Bronchial epithelial cell (primary cell): ENCODE results near the gene SSBP4. TPM values are rescaled to one million over a fixed set of nuclear protein-coding genes. Genes with fewer than 3 reads are reported as not detected.

Experiments used
- DNase-seq: peaks from one replicate; pipeline ENCODE4 v3.0.0-alpha.2; 2010; ENCODE audit warnings: low read depth
- FAIRE-seq: peaks from 2 replicates; lab custom pipeline; 2011; peaks lifted over from hg19 to GRCh38; lab: Jason Lieb, UNC
- H3K27me3 ChIP-seq: 2 replicates; pipeline ENCODE4 v1.5.1; 2011; ENCODE audit warnings: low read length; ENCODE audit not compliant: control insufficient read depth, insufficient read depth
- H3K36me3 ChIP-seq: 2 replicates; pipeline ENCODE4 v1.5.1; 2011; ENCODE audit warnings: low read length; ENCODE audit not compliant: control insufficient read depth, insufficient read depth
- H3K4me3 ChIP-seq: 2 replicates; pipeline ENCODE4 v1.5.1; 2011; ENCODE audit warnings: mild to moderate bottlenecking, low read depth, low read length, control low read depth
- CTCF ChIP-seq: IDR thresholded peaks from 2 replicates; pipeline ENCODE4 v1.5.1; 2011; ENCODE audit warnings: mild to moderate bottlenecking, moderate library complexity, low read length, control low read depth, inconsistent platforms; ENCODE audit not compliant: insufficient read depth, severe bottlenecking
- total RNA-seq: library from RNA; depleted of rRNA; stranded (reverse); fragments of >200 nt; gene quantifications from 2 replicates; pipeline ENCODE4 v1.2.1, GENCODE V29; 2014

SSBP4 gene
- total RNA-seq, 1 donor from 2014 or later: 17.1 TPM

GRCh38 chr19:18464646-18465045 lies 45.4 kb downstream of the SSBP4 start:
- no peak for DNase-seq
- Histone ChIP-seq H3K27me3 (no peaks in the 10 kb centered on the region), H3K4me3 (no peak overlapping the region), H3K36me3 (peaks cover 20% of the 10 kb centered on the region)
- TF ChIP-seq CTCF: no peak
- peak; percentile 92 for FAIRE-seq

DNA sequence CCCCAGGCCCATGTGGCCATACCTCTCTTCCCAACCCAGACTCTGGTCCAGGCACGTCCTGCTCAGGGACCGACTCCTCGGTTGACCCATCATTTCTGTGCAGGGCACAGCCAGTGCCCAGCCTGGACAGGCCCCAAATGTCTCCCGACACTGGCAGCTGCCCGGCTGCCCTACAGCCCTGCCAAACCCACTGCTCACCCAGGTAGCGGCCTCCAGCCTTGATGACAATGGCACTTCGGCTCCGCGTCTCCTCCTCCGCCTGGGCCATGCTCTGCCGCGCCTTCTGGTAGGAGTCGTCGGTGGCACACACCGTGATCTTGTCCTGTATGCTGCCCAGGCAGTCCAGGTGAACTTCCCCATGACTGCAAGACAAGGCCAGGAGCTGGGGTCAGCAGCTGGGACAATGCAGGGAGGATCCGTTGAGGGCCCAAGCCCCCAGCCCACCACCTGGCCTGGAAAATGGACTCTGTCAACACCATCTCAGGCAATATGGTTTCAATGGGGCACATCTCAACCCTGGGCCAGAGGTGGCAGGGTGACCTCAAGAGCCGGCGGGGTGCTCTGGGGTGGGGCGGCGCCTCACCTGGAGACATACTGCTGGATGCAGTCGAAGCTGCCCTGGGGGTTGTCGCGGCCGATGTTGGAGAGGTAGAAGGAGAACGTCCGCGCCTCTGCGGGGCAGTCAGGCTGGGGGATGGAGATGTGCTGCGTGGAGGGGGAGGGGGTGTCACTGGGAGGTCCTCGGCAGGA lies 46.2 kb downstream of the SSBP4 start:
- no peak for FAIRE-seq
- H3K27me3 ChIP-seq: no peaks in the 10 kb centered on the region
- H3K36me3 ChIP-seq: peaks cover 18% of the 10 kb centered on the region
- no peak for DNase-seq
- TF ChIP-seq CTCF: no peak
- H3K4me3 ChIP-seq: no peak overlapping the region

GRCh38 chr19:18465964-18466339 lies 46.8 kb downstream of the SSBP4 start:
- peaks cover 14% of the 10 kb centered on the region for H3K36me3 ChIP-seq
- no peak for TF ChIP-seq CTCF
- no peaks in the 10 kb centered on the region for H3K27me3 ChIP-seq
- DNase-seq: no peak
- no peak overlapping the region for H3K4me3 ChIP-seq
- no peak for FAIRE-seq

GRCh38 chr19:18466354-18466753 lies 47.2 kb downstream of the SSBP4 start:
- FAIRE-seq: no peak
- Histone ChIP-seq H3K36me3 (peaks cover 12% of the 10 kb centered on the region), H3K27me3 (no peaks in the 10 kb centered on the region), H3K4me3 (no peak overlapping the region)
- no peak for TF ChIP-seq CTCF
- DNase-seq: no peak

DNA sequence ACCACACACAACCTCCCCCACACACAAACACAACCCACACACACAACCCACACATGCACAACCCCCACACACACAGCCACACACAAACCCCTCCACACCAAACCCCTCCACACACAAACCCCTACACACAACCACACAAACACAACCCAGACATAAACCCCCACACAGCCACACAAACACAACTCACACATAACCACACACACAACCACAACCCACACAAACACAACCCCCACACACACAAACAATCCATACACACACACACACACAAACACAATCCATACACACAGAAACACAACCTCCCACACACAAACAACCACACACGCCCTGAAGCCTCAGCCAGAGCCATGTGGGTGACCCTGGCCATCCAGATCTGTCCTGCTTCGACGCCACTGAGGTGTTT lies 48.8 kb downstream of the SSBP4 start:
- Histone ChIP-seq H3K27me3 (no peaks in the 10 kb centered on the region), H3K36me3 (peaks cover 15% of the 10 kb centered on the region), H3K4me3 (no peak overlapping the region)
- no peak for TF ChIP-seq CTCF
- DNase-seq (no peak), FAIRE-seq (no peak)

- no peak for TF ChIP-seq CTCF
- DNase-seq: no peak
- Histone ChIP-seq H3K36me3 (peaks cover 17% of the 10 kb centered on the region), H3K4me3 (no peak overlapping the region), H3K27me3 (no peaks in the 10 kb centered on the region)
- FAIRE-seq: no peak
Measured at GRCh38 chr19:18468517-18468916, 49.3 kb downstream of the SSBP4 start.
